ENCODE measurements around the gene DAAM2. TPM values are rescaled to one million over a fixed set of nuclear protein-coding genes. Genes with fewer than 3 reads are reported as not detected.
A peak's percentile ranks its signal among the peaks of the same experiment; 100 is the strongest.

DAAM2 gene
- total and polyA plus RNA-seq, 4 donors = 1.9 to 17.0 (median 4.4) TPM

GRCh38 chr6:39847221-39847620 is 55.0 kb downstream of the DAAM2 start (continued):
- TF ChIP-seq MAX (IDR thresholded peaks at IDR 0.05) = no peak
- TF ChIP-seq HNF4G (IDR thresholded peaks at IDR 0.05) = no peak
- TF ChIP-seq YY1 (IDR thresholded peaks at IDR 0.05) = no peak
- TF ChIP-seq RXRA (IDR thresholded peaks at IDR 0.05) = no peak
- no peak for TF ChIP-seq NR2F2 (IDR thresholded peaks at IDR 0.05)
- TF ChIP-seq HNF4A (conservative IDR thresholded peaks at IDR 0.05) = no peak

- no peaks in the 10 kb centered on the region for H3K4me1 ChIP-seq (ENCODE audit: control insufficient read depth in 4 of 4, insufficient read depth in 4 of 4, low read length in 3 of 4)
Measured at GRCh38 chr6:39848171-39848570, 56.0 kb downstream of the DAAM2 start.

GRCh38 chr6:39849228-39849627 is 57.1 kb downstream of the DAAM2 start:
- no peak overlapping the region for H3K4me3 ChIP-seq (ENCODE audit: low read depth in 1 of 3, low read length in 3 of 3)
- H3K9me3 ChIP-seq (ENCODE audit: control insufficient read depth in 4 of 4, low read length in 3 of 4) = no peaks in the 10 kb centered on the region
- H3K27ac ChIP-seq (ENCODE audit: low read depth in 1 of 2, low read length in 2 of 2) = no peak overlapping the region
- H3K9ac ChIP-seq (ENCODE audit: low read depth in 1 of 2, low read length in 2 of 2) = no peak overlapping the region
- no peaks in the 10 kb centered on the region for H3K27me3 ChIP-seq (ENCODE audit: control insufficient read depth in 4 of 4, insufficient read depth in 4 of 4, low read length in 3 of 4)
- WGBS = 84% methylated on average over 3 of the region's 3 CpGs
- H3K36me3 ChIP-seq (ENCODE audit: control insufficient read depth in 4 of 4, insufficient read depth in 3 of 4, low read depth in 1 of 4, low read length in 3 of 4) = no peaks in the 10 kb centered on the region
- DNase-seq (ENCODE audit: low spot score) = no peak
- no peaks in the 10 kb centered on the region for H3K4me1 ChIP-seq (ENCODE audit: control insufficient read depth in 4 of 4, insufficient read depth in 4 of 4, low read length in 3 of 4)
- TF ChIP-seq ZBTB33 (IDR thresholded peaks at IDR 0.05) (no peak), FOXA2 (IDR thresholded peaks at IDR 0.05) (no peak), TAF1 (conservative IDR thresholded peaks at IDR 0.05) (no peak), FOXA1 (IDR thresholded peaks at IDR 0.05) (no peak), MAX (IDR thresholded peaks at IDR 0.05) (no peak), HNF4A (conservative IDR thresholded peaks at IDR 0.05) (no peak), CTCF (IDR thresholded peaks at IDR 0.05; ENCODE audit: low read depth, low read length, missing input control) (no peak), YY1 (IDR thresholded peaks at IDR 0.05) (no peak), SP1 (IDR thresholded peaks at IDR 0.05) (no peak), JUND (IDR thresholded peaks at IDR 0.05) (no peak), HNF4G (IDR thresholded peaks at IDR 0.05) (no peak), NR2F2 (IDR thresholded peaks at IDR 0.05) (no peak), ATF3 (IDR thresholded peaks at IDR 0.05) (no peak), RAD21 (IDR thresholded peaks at IDR 0.05) (no peak)

More at GRCh38 chr6:39848171-39848570, 56.0 kb downstream of the DAAM2 start:
- DNase-seq (ENCODE audit: low spot score) = no peak
- 82% methylated on average over 4 of the region's 4 CpGs for WGBS
- Histone ChIP-seq H3K27ac (ENCODE audit: low read depth in 1 of 2, low read length in 2 of 2) (peak overlapping the region in 1 of 2 donors; percentile 12), H3K9me3 (ENCODE audit: control insufficient read depth in 4 of 4, low read length in 3 of 4) (no peaks in the 10 kb centered on the region), H3K9ac (ENCODE audit: low read depth in 1 of 2, low read length in 2 of 2) (no peak overlapping the region), H3K4me3 (ENCODE audit: low read depth in 1 of 3, low read length in 3 of 3) (no peak overlapping the region), H3K36me3 (ENCODE audit: control insufficient read depth in 4 of 4, insufficient read depth in 3 of 4, low read depth in 1 of 4, low read length in 3 of 4) (no peaks in the 10 kb centered on the region), H3K27me3 (ENCODE audit: control insufficient read depth in 4 of 4, insufficient read depth in 4 of 4, low read length in 3 of 4) (no peaks in the 10 kb centered on the region)
- TF ChIP-seq CTCF (IDR thresholded peaks at IDR 0.05; ENCODE audit: low read depth, low read length, missing input control) (no peak), JUND (IDR thresholded peaks at IDR 0.05) (no peak), RXRA (IDR thresholded peaks at IDR 0.05) (no peak), YY1 (IDR thresholded peaks at IDR 0.05) (no peak), ZBTB33 (IDR thresholded peaks at IDR 0.05) (no peak), SP1 (IDR thresholded peaks at IDR 0.05) (no peak), GABPA (IDR thresholded peaks at IDR 0.05 in 1 of 2, conservative IDR thresholded peaks at IDR 0.05 in 1 of 2) (no peak)

Measured in liver (tissue), 9 donors.